Smooth muscle cell (in vitro differentiated cells): Measurements from ENCODE around the gene CCDC102A. TPM values are rescaled to one million over a fixed set of nuclear protein-coding genes. Genes with fewer than 3 reads are reported as not detected.

ENCODE experiments used
- DNase-seq: peaks from one replicate; lab custom pipeline; 2025; ENCODE audit not compliant: unreplicated experiment; lab: John Stamatoyannopoulos, UW
- H2AFZ ChIP-seq: fragments of 200-600 bp; sonication (generic); 2 replicates; pipeline ENCODE4 v1.6.0; 2016; ENCODE audit warnings: antibody characterized with exemption, low read depth, mild to moderate bottlenecking
- H3F3A ChIP-seq: fragments of 200-600 bp; sonication (generic); 2 replicates; pipeline ENCODE4 v1.6.0; 2017; ENCODE audit warnings: antibody characterized with exemption, low read depth
- H3K27ac ChIP-seq: fragments of 200-600 bp; sonication (generic); 2 replicates; pipeline ENCODE4 v1.5.1; 2016; ENCODE audit warnings: low read depth, mild to moderate bottlenecking
- H3K27me3 ChIP-seq: fragments of 200-600 bp; sonication (generic); 2 replicates; pipeline ENCODE4 v1.6.1; 2016; ENCODE audit warnings: low read depth, mild to moderate bottlenecking
- H3K36me3 ChIP-seq: fragments of 200-600 bp; sonication (generic); 2 replicates; pipeline ENCODE4 v1.5.1; 2016; ENCODE audit warnings: low read depth
- H3K4me1 ChIP-seq: fragments of 200-600 bp; sonication (generic); 2 replicates; pipeline ENCODE4 v1.5.1; 2016; ENCODE audit warnings: low read depth
- H3K4me2 ChIP-seq: fragments of 200-600 bp; sonication (generic); 2 replicates; pipeline ENCODE4 v1.6.0; 2016; ENCODE audit warnings: mild to moderate bottlenecking
- H3K4me3 ChIP-seq: fragments of 200-600 bp; sonication (generic); 2 replicates; pipeline ENCODE4 v1.5.1; 2016; ENCODE audit warnings: mild to moderate bottlenecking
- H3K79me2 ChIP-seq: fragments of 200-600 bp; sonication (generic); 2 replicates; pipeline ENCODE4 v1.6.0; 2016; ENCODE audit warnings: low read depth, mild to moderate bottlenecking
- H3K9ac ChIP-seq: fragments of 200-600 bp; sonication (generic); 2 replicates; pipeline ENCODE4 v1.6.0; 2016; ENCODE audit warnings: low read depth
- H3K9me3 ChIP-seq: fragments of 200-600 bp; sonication (generic); replicated peaks from 2 replicates; pipeline ENCODE4 v1.5.1; 2016; ENCODE audit warnings: low read depth
- H4K20me1 ChIP-seq: fragments of 200-600 bp; sonication (generic); 2 replicates; pipeline ENCODE4 v1.6.0; 2016; ENCODE audit warnings: low read depth
- WGBS: methylation state at CpG from one replicate; pipeline ENCODE4 v1.1.7; 2016; ENCODE audit warnings: low lambda C conversion rate; 5-methylcytosine and 5-hydroxymethylcytosine counted together
- polyA plus RNA-seq: library from polyadenylated mRNA; unstranded; fragments of >200 nt; fragmentation: Nextera tagmentation; extraction: Ambion mirVana; gene quantifications from 2 replicates; pipeline ENCODE4 v1.2.1, GENCODE V29; 2016
- total RNA-seq: library from RNA; depleted of rRNA; stranded (reverse); fragments of >200 nt; gene quantifications from 2 replicates; pipeline ENCODE4 v1.2.3, GENCODE V29; 2014
- TF ChIP-seq, protein P1 (sequence below): fragments of 200-600 bp; sonication (generic); IDR thresholded peaks from 2 replicates; pipeline ENCODE4 v1.5.1; 2017; ENCODE audit warnings: borderline replicate concordance, mild to moderate bottlenecking, antibody characterized with exemption; ENCODE audit not compliant: insufficient read depth, poor library complexity, severe bottlenecking

CCDC102A gene
- total and polyA plus RNA-seq, 2 experiments from 2014 or later = 10.8 to 25.3 TPM

DNA sequence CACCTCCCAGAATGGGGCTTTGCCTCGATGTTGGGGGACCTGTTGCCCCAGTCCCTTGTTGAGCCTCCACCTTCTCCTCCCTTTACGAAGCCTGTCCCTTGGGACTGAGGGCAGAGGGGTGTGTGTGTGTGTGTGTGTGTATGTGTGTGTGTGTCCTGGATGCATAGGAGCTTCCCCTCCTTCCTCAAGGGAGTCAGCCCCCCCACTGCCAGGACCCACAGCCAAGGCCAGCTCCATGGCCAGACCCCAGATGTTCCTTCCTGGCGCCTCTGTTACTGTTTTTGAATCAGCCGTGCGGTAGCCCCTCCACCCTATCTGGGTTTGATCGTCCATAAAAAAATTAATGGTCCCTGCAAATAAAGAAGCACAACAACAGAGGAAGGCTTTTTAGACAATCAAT is 32.4 kb downstream of the CCDC102A start:
- Histone ChIP-seq H3K79me2 (no peaks in the 10 kb centered on the region), H3K4me1 (peaks cover 9% of the 10 kb centered on the region), H3K9me3 (no peaks in the 10 kb centered on the region), H2AFZ (no peak overlapping the region), H3K27me3 (no peaks in the 10 kb centered on the region), H4K20me1 (no peaks in the 10 kb centered on the region), H3K36me3 (no peaks in the 10 kb centered on the region), H3K4me3 (no peak overlapping the region), H3K4me2 (no peak overlapping the region), H3F3A (no peaks in the 10 kb centered on the region), H3K27ac (no peak overlapping the region), H3K9ac (no peak overlapping the region)
- no peak for DNase-seq
- TF ChIP-seq, protein P1, sequence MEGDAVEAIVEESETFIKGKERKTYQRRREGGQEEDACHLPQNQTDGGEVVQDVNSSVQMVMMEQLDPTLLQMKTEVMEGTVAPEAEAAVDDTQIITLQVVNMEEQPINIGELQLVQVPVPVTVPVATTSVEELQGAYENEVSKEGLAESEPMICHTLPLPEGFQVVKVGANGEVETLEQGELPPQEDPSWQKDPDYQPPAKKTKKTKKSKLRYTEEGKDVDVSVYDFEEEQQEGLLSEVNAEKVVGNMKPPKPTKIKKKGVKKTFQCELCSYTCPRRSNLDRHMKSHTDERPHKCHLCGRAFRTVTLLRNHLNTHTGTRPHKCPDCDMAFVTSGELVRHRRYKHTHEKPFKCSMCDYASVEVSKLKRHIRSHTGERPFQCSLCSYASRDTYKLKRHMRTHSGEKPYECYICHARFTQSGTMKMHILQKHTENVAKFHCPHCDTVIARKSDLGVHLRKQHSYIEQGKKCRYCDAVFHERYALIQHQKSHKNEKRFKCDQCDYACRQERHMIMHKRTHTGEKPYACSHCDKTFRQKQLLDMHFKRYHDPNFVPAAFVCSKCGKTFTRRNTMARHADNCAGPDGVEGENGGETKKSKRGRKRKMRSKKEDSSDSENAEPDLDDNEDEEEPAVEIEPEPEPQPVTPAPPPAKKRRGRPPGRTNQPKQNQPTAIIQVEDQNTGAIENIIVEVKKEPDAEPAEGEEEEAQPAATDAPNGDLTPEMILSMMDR = no peak
- WGBS = 88% methylated on average over 6 of the region's 6 CpGs

DNA sequence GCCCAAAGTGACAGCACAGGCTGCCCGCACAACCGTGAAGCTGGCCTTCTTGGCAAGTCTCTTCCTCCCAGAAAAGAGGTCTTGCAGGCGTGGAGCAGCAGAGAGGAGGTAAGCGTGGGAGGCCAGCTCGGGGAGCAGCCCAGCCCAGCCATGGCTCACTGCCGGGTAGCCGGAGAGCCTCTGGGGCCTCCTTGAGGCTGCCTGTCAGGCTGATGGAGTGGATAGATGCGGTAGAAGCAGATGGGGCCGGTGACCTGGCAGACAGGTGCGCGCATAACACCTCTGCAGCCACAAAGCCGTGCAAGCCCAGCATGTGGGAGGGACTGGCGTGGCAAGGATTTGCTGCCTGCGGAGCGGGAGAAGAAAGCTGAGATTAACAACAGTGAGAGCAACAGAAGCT is 33.0 kb downstream of the CCDC102A start:
- no peak for DNase-seq
- Histone ChIP-seq H3K79me2 (no peaks in the 10 kb centered on the region), H4K20me1 (no peaks in the 10 kb centered on the region), H3F3A (no peaks in the 10 kb centered on the region), H3K9me3 (no peaks in the 10 kb centered on the region), H3K4me1 (peaks cover 9% of the 10 kb centered on the region), H3K36me3 (no peaks in the 10 kb centered on the region), H3K4me3 (no peak overlapping the region), H3K4me2 (no peak overlapping the region), H3K27me3 (no peaks in the 10 kb centered on the region), H2AFZ (no peak overlapping the region), H3K9ac (no peak overlapping the region), H3K27ac (no peak overlapping the region)
- TF ChIP-seq, protein P1 = no peak
- WGBS = 61% methylated on average over 15 of the region's 15 CpGs

GRCh38 chr16:57502048-57502775 is 34.2 kb downstream of the CCDC102A start:
- no peaks in the 10 kb centered on the region for H3K79me2 ChIP-seq

More at GRCh38 chr16:57502048-57502775, 34.2 kb downstream of the CCDC102A start:
- DNase-seq = no peak
- H3K9me3 ChIP-seq = no peaks in the 10 kb centered on the region
- no peaks in the 10 kb centered on the region for H3F3A ChIP-seq
- no peak overlapping the region for H3K27ac ChIP-seq
- no peak overlapping the region for H3K9ac ChIP-seq
- TF ChIP-seq, protein P1 = no peak
- no peak overlapping the region for H3K4me2 ChIP-seq
- no peaks in the 10 kb centered on the region for H3K36me3 ChIP-seq
- peaks cover under 1% of the 10 kb centered on the region for H3K4me1 ChIP-seq
- H3K4me3 ChIP-seq = no peak overlapping the region
- H4K20me1 ChIP-seq = no peaks in the 10 kb centered on the region
- H3K27me3 ChIP-seq = no peaks in the 10 kb centered on the region
- WGBS = 84% methylated on average over 12 of the region's 12 CpGs
- H2AFZ ChIP-seq = no peak overlapping the region
